ENCODE measurements around the gene OR13C4. TPM values are rescaled to one million over a fixed set of nuclear protein-coding genes. Genes with fewer than 3 reads are reported as not detected.

OR13C4 gene
- total RNA-seq, result not detected
- long read RNA-seq, result 0 reads

- intact Hi-C loops (cut with DNase I), result no loop called here
- Histone ChIP-seq H3K27ac (no peak within 1 kb of the TSS), H3K36me3 (no peaks in the 10 kb centered on the region), H3K4me1 (no peaks in the 10 kb centered on the region), H3K4me3 (no peak within 1 kb of the TSS), H3K27me3 (no peaks in the 10 kb centered on the region), H3K9me3 (no peaks in the 10 kb centered on the region)
- DNase-seq, result no peak
- ATAC-seq, result no peak
- TF ChIP-seq, protein P1, sequence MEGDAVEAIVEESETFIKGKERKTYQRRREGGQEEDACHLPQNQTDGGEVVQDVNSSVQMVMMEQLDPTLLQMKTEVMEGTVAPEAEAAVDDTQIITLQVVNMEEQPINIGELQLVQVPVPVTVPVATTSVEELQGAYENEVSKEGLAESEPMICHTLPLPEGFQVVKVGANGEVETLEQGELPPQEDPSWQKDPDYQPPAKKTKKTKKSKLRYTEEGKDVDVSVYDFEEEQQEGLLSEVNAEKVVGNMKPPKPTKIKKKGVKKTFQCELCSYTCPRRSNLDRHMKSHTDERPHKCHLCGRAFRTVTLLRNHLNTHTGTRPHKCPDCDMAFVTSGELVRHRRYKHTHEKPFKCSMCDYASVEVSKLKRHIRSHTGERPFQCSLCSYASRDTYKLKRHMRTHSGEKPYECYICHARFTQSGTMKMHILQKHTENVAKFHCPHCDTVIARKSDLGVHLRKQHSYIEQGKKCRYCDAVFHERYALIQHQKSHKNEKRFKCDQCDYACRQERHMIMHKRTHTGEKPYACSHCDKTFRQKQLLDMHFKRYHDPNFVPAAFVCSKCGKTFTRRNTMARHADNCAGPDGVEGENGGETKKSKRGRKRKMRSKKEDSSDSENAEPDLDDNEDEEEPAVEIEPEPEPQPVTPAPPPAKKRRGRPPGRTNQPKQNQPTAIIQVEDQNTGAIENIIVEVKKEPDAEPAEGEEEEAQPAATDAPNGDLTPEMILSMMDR (IDR thresholded peaks at IDR 0.05), result no peak
Measured at GRCh38 chr9:104527109-104527508, at the start of gene OR13C4. TSS of gene OR13C4 (minus strand) at chr9:104527209. CDS start at chr9:104527209, 0 bp downstream.

DNA sequence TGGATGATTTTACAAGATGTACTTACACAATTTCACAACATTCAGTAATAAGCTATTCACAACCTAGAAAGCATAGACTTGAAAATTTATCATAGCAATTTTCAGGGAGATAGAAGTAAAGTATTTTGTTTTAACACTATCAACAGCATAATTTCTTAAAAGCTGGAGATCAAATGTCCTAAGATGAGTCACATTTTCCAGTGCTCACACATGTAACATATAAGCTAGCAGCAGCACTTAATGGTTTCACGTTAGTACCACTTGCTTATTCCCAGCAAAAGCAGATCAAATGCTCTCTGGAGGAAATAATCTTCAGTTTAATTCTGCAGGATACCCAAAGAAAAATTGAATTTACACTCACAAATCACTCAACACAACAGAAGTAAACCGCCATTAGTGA is 48.4 kb upstream of the OR13C4 start:
- Histone ChIP-seq H3K9me3 (no peaks in the 10 kb centered on the region), H3K36me3 (no peaks in the 10 kb centered on the region), H3K4me3 (no peak overlapping the region), H3K27ac (no peak overlapping the region), H3K27me3 (no peaks in the 10 kb centered on the region), H3K4me1 (no peaks in the 10 kb centered on the region)
- intact Hi-C loops (cut with DNase I), result no loop called here
- TF ChIP-seq, protein P1 (IDR thresholded peaks at IDR 0.05), result no peak
- no peak for ATAC-seq
- no peak for DNase-seq

DNA sequence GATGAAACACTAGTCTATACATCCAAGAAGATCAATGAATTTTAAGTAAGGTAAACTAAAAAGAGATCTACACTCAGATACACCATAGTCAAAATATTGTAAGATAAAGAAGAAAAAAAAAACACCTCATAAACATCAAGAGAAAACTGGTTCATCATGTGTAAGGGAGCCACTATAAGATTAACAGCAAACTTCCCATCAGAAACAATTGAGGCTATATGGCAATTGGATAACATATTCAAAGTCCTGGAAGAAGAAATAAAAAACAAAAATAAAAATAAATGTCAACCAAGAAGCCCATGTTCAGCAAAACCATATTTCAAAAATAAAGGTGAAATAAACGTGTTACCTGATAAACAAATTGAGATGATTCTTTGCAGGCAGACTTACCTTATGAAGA is 45.6 kb upstream of the OR13C4 start:
- TF ChIP-seq, protein P1 (IDR thresholded peaks at IDR 0.05), result no peak
- H3K36me3 ChIP-seq, result no peaks in the 10 kb centered on the region
- H3K9me3 ChIP-seq, result no peaks in the 10 kb centered on the region
- no peaks in the 10 kb centered on the region for H3K4me1 ChIP-seq
- ATAC-seq (no peak), DNase-seq (no peak)
- H3K4me3 ChIP-seq, result no peak overlapping the region
- H3K27ac ChIP-seq, result no peak overlapping the region
- intact Hi-C loops (cut with DNase I), result no loop called here
- H3K27me3 ChIP-seq, result no peaks in the 10 kb centered on the region

- no peaks in the 10 kb centered on the region for H3K27me3 ChIP-seq
- TF ChIP-seq, protein P1 (IDR thresholded peaks at IDR 0.05), result no peak
- H3K4me1 ChIP-seq, result no peaks in the 10 kb centered on the region
- ATAC-seq, result no peak
- H3K36me3 ChIP-seq, result no peaks in the 10 kb centered on the region
- DNase-seq, result no peak
- no peak within 1 kb of the TSS for H3K27ac ChIP-seq
- no peak within 1 kb of the TSS for H3K4me3 ChIP-seq
- intact Hi-C loops (cut with DNase I), result no loop called here
- H3K9me3 ChIP-seq, result no peaks in the 10 kb centered on the region
Measured at GRCh38 chr9:104568868-104569267, 41.9 kb upstream of the OR13C4 start, which contains the start of gene OR13C8. TSS of gene OR13C8 (plus strand) at chr9:104569168. CDS start at chr9:104569168, 0 bp downstream.

- no peaks in the 10 kb centered on the region for H3K27me3 ChIP-seq
- TF ChIP-seq, protein P1 (IDR thresholded peaks at IDR 0.05), result no peak
- no peak for ATAC-seq
- H3K27ac ChIP-seq, result no peak overlapping the region
- no peaks in the 10 kb centered on the region for H3K4me1 ChIP-seq
- no peaks in the 10 kb centered on the region for H3K9me3 ChIP-seq
- no peak for DNase-seq
- no peaks in the 10 kb centered on the region for H3K36me3 ChIP-seq
- H3K4me3 ChIP-seq, result no peak overlapping the region
- intact Hi-C loops (cut with DNase I), result no loop called here
Measured at GRCh38 chr9:104564358-104564757, 37.3 kb upstream of the OR13C4 start.

Data from upper lobe of right lung (tissue), 1 donor.